ENCODE results near the gene DISP3.

DISP3 gene

DNA sequence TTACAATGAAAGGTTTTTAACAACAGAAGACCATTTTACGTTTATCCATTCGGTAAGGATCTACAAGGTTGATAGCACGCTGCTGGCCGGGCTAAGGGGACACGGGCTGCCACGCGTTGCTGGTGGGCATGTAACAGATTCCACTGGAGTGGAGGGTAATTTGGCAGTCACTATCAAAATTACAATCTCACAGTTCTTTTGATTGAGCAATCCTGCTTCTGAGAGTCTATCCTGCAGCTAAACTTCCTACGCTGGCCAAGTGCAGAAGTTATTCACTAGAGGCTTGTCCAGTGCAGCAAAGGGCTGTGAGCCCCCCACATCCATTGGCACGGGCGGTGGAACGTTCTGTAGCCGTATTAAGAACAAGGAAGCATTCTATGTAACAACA, 61.8 kb downstream of the DISP3 start:
- DNase-seq (ENCODE audit: extremely low read depth in 1 of 2, low read depth in 1 of 2), result no peak

GRCh38 chr1:11541236-11541635, 62.3 kb downstream of the DISP3 start:
- no peak for DNase-seq (ENCODE audit: extremely low read depth in 1 of 2, low read depth in 1 of 2)

- DNase-seq (ENCODE audit: extremely low read depth in 1 of 2, low read depth in 1 of 2), result no peak
These were observed 63.0 kb downstream of the DISP3 start for GRCh38 chr1:11541956-11542355.

- no peak for DNase-seq (ENCODE audit: extremely low read depth in 1 of 2, low read depth in 1 of 2)
These were observed 64.4 kb downstream of the DISP3 start for GRCh38 chr1:11543392-11543791.

DNA sequence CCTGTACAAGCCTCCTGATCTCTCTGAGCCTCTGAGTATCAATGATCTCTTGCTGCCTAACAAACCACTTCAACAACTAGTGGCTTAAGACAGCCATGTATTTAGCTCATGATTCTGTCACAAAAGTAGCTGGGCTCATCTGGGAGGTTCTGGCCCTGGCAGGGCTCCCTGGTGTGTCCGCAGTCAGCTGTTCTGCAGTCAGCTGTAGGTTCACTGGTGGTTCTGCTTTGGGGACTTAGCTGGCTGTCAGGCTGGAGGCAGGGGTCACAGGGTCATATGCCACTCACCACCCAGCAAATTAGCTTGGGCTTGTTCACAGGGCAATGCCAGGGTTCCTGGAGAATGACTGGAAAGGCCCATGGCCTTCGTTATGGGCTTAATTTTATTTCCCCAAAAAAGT, 64.8 kb downstream of the DISP3 start:
- DNase-seq (ENCODE audit: extremely low read depth in 1 of 2, low read depth in 1 of 2), result no peak

DNA sequence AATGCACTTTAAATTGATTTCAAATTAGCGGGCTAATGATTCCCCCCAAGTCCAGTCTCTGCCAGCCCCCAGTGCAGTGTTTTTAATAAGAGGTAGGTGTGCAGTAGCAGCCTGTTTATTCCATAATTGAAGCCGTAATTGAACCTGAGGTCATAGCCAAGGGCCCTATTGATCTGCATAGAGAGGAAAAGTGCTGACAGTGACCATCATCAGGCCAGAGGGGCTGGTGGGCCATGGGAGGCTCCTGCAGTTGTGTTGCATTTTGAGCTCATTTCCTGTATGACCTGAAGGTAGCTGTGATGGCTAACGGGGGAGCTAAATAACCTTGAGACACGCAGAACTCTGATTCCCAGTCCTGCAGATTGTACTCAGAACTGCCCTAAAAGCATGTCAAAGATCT, 67.5 kb downstream of the DISP3 start:
- DNase-seq (ENCODE audit: extremely low read depth in 1 of 2, low read depth in 1 of 2), result no peak

- peak in 1 of 2 donors; percentile 12 for DNase-seq (ENCODE audit: extremely low read depth in 1 of 2, low read depth in 1 of 2)
These were observed 71.8 kb downstream of the DISP3 start for GRCh38 chr1:11550664-11551283.

DNA sequence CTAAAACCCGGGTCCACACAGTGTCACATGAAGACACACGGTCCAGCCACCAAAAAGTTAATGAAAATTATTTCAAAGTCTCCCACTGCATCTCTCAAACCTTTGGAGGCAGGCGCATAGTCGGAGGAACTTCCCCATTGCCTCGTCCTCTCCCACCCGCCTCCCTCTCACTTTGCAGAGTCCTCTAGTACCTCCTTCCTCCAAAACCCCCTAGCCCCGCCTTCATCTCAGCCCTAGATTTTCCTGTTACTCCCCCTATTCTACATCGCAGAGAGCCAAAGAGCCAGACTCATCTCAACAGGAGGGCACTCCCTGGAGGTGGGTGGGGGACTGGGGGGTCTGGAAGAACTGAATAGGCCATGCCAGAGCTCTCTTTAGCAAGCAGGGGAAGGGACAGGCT, 79.3 kb downstream of the DISP3 start:
- DNase-seq (ENCODE audit: extremely low read depth in 1 of 2, low read depth in 1 of 2), result no peak

GRCh38 chr1:11558871-11559590, 80.1 kb downstream of the DISP3 start:
- no peak for DNase-seq (ENCODE audit: extremely low read depth in 1 of 2, low read depth in 1 of 2)

DNA sequence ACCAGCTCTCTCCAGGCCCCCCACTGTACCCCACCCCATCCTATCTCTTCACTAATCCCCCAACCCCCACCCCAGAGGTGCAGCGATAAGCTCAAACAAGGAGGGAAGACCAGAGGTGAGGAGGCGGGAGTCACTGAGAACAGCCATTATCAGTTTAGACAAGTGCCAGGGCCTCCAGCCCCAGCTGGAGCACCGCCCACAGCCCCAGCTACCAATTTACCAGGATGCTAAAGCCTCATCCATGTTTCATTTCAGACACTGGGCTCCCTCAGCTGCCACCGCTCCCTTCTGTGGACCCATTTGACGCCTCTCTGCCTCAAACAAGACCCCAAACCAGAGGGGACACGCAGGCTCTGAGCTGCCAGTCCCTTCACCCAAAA, 80.6 kb downstream of the DISP3 start:
- DNase-seq (ENCODE audit: extremely low read depth in 1 of 2, low read depth in 1 of 2), result no peak

GRCh38 chr1:11560061-11560460, 81.1 kb downstream of the DISP3 start:
- no peak for DNase-seq (ENCODE audit: extremely low read depth in 1 of 2, low read depth in 1 of 2)

DNA sequence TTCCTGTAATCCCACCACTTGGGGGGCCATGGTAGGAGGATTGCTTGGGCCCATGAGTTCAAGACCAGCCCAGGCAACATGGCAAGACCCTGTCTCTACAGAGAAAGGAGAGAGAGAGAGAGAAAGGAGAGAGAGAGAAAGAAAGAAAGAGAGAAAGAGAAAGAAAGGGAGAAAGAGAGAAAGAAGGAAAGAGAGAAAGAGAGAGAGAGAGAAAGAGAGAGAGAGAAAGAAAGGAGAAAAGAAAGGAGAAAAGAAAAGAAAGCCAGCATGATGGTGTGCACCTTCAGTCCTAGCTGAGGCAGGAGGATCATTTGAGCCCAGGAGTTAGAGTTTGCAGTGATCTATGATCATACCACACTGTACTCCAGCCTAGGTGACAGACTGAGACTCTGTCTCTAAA, 82.8 kb downstream of the DISP3 start:
- DNase-seq (ENCODE audit: extremely low read depth in 1 of 2, low read depth in 1 of 2), result no peak

- DNase-seq (ENCODE audit: extremely low read depth in 1 of 2, low read depth in 1 of 2), result no peak
These were observed 83.7 kb downstream of the DISP3 start for GRCh38 chr1:11562664-11563063.

- no peak for DNase-seq (ENCODE audit: extremely low read depth in 1 of 2, low read depth in 1 of 2)
These were observed 84.7 kb downstream of the DISP3 start for GRCh38 chr1:11563560-11564069.

- no peak for DNase-seq (ENCODE audit: extremely low read depth in 1 of 2, low read depth in 1 of 2)
These were observed 85.3 kb downstream of the DISP3 start for GRCh38 chr1:11564237-11564636.

GRCh38 chr1:11566042-11566850, 87.3 kb downstream of the DISP3 start:
- DNase-seq (ENCODE audit: extremely low read depth in 1 of 2, low read depth in 1 of 2), result no peak

DNA sequence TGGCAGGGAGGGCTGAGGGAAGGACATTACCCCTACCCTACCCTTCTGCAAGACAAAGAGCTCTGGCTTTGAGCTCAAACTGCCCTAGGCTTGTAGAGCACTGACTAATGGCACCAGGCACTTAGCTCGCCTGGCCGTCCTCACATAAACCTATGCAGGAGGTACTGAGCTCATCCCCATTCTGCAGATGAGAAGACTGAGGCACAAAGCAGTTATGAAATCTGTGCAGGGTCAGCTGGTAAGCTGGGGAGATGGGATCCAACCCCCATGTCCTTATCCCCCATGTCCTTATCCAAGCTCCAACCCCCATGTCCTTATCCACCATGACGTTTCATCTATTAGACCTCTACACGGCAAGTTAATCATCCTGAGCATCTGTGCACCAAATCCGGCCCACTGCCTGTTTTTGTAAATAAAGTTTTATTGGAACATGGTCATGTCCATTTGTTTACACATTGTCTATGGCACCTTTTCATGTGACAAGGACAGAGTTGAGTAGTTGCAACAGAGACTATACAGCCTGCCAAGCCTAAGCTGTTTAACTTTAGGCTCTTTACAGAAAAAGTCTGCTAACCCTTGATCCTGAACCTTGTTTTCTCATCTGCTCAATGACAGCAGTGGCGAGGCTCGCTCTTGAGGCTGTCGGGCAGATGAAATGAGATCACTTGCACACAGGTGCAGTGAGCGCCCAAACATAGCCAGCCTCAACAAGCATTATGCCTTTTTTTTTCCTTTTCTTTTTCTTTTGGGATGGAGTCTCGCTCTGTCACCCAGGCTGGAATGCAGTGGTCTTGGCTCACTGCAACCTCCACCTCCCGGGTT, 88.5 kb downstream of the DISP3 start:
- DNase-seq (ENCODE audit: extremely low read depth in 1 of 2, low read depth in 1 of 2), result no peak

- DNase-seq (ENCODE audit: extremely low read depth in 1 of 2, low read depth in 1 of 2), result no peak
These were observed 89.7 kb downstream of the DISP3 start for GRCh38 chr1:11568687-11569086.

DNA sequence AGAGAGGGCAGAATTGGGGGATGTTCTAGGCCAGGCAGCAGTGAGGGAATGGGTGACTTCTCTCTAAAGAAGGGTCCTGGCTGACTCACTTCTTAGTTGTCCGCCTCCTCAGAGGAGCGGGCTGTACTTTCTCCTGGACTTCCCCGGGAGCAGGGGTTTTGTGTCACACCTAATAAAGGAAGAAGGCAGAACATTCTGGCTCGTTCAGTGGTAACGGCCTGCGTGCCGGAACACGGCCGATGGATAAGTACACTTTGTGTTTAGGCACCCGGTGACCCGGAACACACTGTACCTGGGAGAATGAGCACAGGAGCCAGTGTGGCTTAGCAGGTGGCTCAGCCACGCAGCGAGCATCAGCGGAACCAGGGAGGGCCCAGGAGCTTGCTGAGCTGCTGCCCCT, 90.6 kb downstream of the DISP3 start:
- DNase-seq (ENCODE audit: extremely low read depth in 1 of 2, low read depth in 1 of 2), result no peak

- no peak for DNase-seq (ENCODE audit: extremely low read depth in 1 of 2, low read depth in 1 of 2)
These were observed 91.0 kb downstream of the DISP3 start for GRCh38 chr1:11569954-11570353.

GRCh38 chr1:11570821-11571380, 91.9 kb downstream of the DISP3 start:
- no peak for DNase-seq (ENCODE audit: extremely low read depth in 1 of 2, low read depth in 1 of 2)

Data from stimulated activated CD8-positive, alpha-beta memory T cell treated with anti-CD3 and anti-CD28 coated beads, Interleukin-7, amount 100 ng/mL, for 48 hours (primary cell).